Pancreas (tissue), 10 donors: ENCODE measurements around the gene TENT5D. TPM values are rescaled to one million over a fixed set of nuclear protein-coding genes. Genes with fewer than 3 reads are reported as not detected.
"Not testable (repeated sequence)": the region's sequence is repeated elsewhere in the genome, so short reads cannot be mapped to it uniquely, and the experiment has no call there.

Source experiments
- ATAC-seq, 4 donors: fragments of 200-7000 bp; cut with Tn5 transposase; one replicate each; pipeline versions ENCODE4 v1.8.0 to v1.9.1; 2020; ENCODE audit warnings: mild to moderate bottlenecking in 4 of 4, moderate library complexity in 4 of 4
- DNase-seq, 6 donors: peaks; one replicate each; pipeline ENCODE4 v3.0.0-alpha.2; 2020
- FAIRE-seq: peaks from 2 replicates; lab custom pipeline; 2012; peaks lifted over from hg19 to GRCh38; lab: Jason Lieb, UNC
- H3K27ac ChIP-seq, 4 donors: fragments of 200-600 bp; sonication (generic); 1 replicate in 3 of 4; 2 replicates in 1 of 4; pipeline versions ENCODE4 v1.5.0 to v1.8.0; 2020
- H3K27me3 ChIP-seq, 4 donors: fragments of 200-600 bp; one replicate each; pipeline ENCODE4 v1.8.0; 2021
- H3K36me3 ChIP-seq, 3 donors: fragments of 200-600 bp; sonication (generic) in 1 of 3; one replicate each; pipeline versions ENCODE4 v1.5.0 to v1.8.0; 2020 to 2021
- H3K4me1 ChIP-seq, 3 donors: fragments of 200-600 bp; one replicate each; pipeline ENCODE4 v1.8.0; 2021
- H3K4me3 ChIP-seq, 4 donors: fragments of 200-600 bp; sonication (generic) in 2 of 4; one replicate each; pipeline versions ENCODE4 v1.5.0 to v1.8.0; 2020 to 2021
- H3K9me3 ChIP-seq, 4 donors: fragments of 200-600 bp; one replicate each; pipeline ENCODE4 v1.8.0; 2021
- CTCF ChIP-seq, 4 donors: fragments of 200-600 bp; sonication (generic) in 3 of 4; IDR thresholded peaks; one replicate each; pipeline versions ENCODE4 v1.5.0 to v1.8.0; 2021; ENCODE audit warnings: antibody characterized with exemption in 4 of 4
- WGBS, 2 donors: extraction: QIAGEN DNeasy Blood & Tissue Kit; methylation state at CpG; one replicate each; pipeline ENCODE4 v1.1.7; 2013; 5-methylcytosine and 5-hydroxymethylcytosine counted together
- intact Hi-C, 3 donors: fragments of 100-400 bp; cut with DNase I; formaldehyde crosslinking; loops; one replicate each; pipeline versions ENCODE4 v1.11.1 to v1.14.2; 2022
- polyA plus RNA-seq, 2 donors: library from polyadenylated mRNA; stranded (reverse); fragments of 200-250 nt; gene quantifications; one replicate each; pipeline ENCODE4 v1.2.3, GENCODE V29; 2013
- total RNA-seq, 6 donors: library from RNA; stranded (reverse); fragmentation: NEBNext Ultra II Directional in 4 of 6; extraction: Animal tissue kit (Norgen Biotek cat#: 25700) in 4 of 6; gene quantifications; one replicate each; pipeline versions ENCODE4 v1.2.1 to v1.2.4, GENCODE V29; 2021 to 2023
- donor health status: healthy with polysubstance abuse.
- donor health status: DM: no; HTN: no; CAD: no; lungs with moderate emphysema.
- donor health status: DM: no; HTN: no; CAD: no.
- donor health status: control.
- donor health status: control.
- donor health status: Bipolar disorder and iron deficiency.
- donor health status: DM: yes; HTN: yes; CAD: no.
- donor health status: DM: no; HTN: no; CAD: no.
- donor health status: DM: no; HTN: no; CAD: no.
- donor health status: DM: yes; HTN: yes; CAD: no.

TENT5D gene
- total RNA-seq (not detected), polyA plus RNA-seq (not detected)

GRCh38 chrX:80420147-80420546 is at the start of gene TENT5D:
TSS of gene TENT5D (plus strand) at chrX:80420447. CDS start at chrX:80442540, 22,093 bp downstream.
- Histone ChIP-seq H3K27me3 (peaks cover 0 to 9% (median 0%) of the 10 kb centered on the region in 4 donors), H3K9me3 (no peaks in the 10 kb centered on the region), H3K27ac (no peak within 1 kb of the TSS), H3K4me1 (no peaks in the 10 kb centered on the region), H3K36me3 (no peaks in the 10 kb centered on the region), H3K4me3 (no peak within 1 kb of the TSS)
- FAIRE-seq, result no peak
- no peak for DNase-seq
- no peak for ATAC-seq
- intact Hi-C loops, result no loop called here
- TF ChIP-seq CTCF (IDR thresholded peaks at IDR 0.05), result no peak

- WGBS, 2 donors, result 45 to 82% methylated on average over 1 of the region's 1 CpG
- H3K36me3 ChIP-seq, intact Hi-C loops, H3K4me3 ChIP-seq, H3K27me3 ChIP-seq, H3K4me1 ChIP-seq, H3K9me3 ChIP-seq, H3K27ac ChIP-seq, DNase-seq, ATAC-seq, FAIRE-seq: not testable (repeated sequence)
Measured at GRCh38 chrX:80385651-80386050, 34.6 kb upstream of the TENT5D start.

- Histone ChIP-seq H3K4me1 (no peaks in the 10 kb centered on the region), H3K4me3 (no peak overlapping the region), H3K27ac (no peak overlapping the region), H3K9me3 (no peaks in the 10 kb centered on the region), H3K36me3 (no peaks in the 10 kb centered on the region), H3K27me3 (peaks cover 0 to under 1% (median 0%) of the 10 kb centered on the region in 4 donors)
- WGBS, 2 donors, result 58 to 72% methylated on average over 1 of the region's 1 CpG
- no peak for DNase-seq
- ATAC-seq, result no peak
- intact Hi-C loops, result no loop called here
- TF ChIP-seq CTCF (IDR thresholded peaks at IDR 0.05), result no peak
- FAIRE-seq, result no peak
Measured at GRCh38 chrX:80388206-80388605, 32.0 kb upstream of the TENT5D start.

- no peak for ATAC-seq
- 56 to 62% methylated on average over 6 of the region's 6 CpGs for WGBS, 2 donors
- intact Hi-C loops, result no loop called here
Measured at GRCh38 chrX:80412042-80412441, 8.2 kb upstream of the TENT5D start.

GRCh38 chrX:80423000-80423399 is 2.8 kb downstream of the TENT5D start:
- Histone ChIP-seq H3K4me1 (no peaks in the 10 kb centered on the region), H3K27me3 (peaks cover 0 to 9% (median 0%) of the 10 kb centered on the region in 4 donors), H3K4me3 (no peak overlapping the region), H3K36me3 (no peaks in the 10 kb centered on the region), H3K9me3 (no peaks in the 10 kb centered on the region), H3K27ac (no peak overlapping the region)
- TF ChIP-seq CTCF (IDR thresholded peaks at IDR 0.05), result no peak
- intact Hi-C loops, result no loop called here
- WGBS, 2 donors, result 47 to 55% methylated on average over 3 of the region's 3 CpGs
- no peak for ATAC-seq
- no peak for FAIRE-seq
- no peak for DNase-seq

More at GRCh38 chrX:80412042-80412441, 8.2 kb upstream of the TENT5D start:
- H3K36me3 ChIP-seq, result no peaks in the 10 kb centered on the region
- no peak overlapping the region for H3K27ac ChIP-seq
- TF ChIP-seq CTCF (IDR thresholded peaks at IDR 0.05), result no peak
- no peaks in the 10 kb centered on the region for H3K9me3 ChIP-seq
- FAIRE-seq (no peak), DNase-seq (no peak)
- H3K4me1 ChIP-seq, result no peaks in the 10 kb centered on the region
- H3K4me3 ChIP-seq, result no peak overlapping the region
- H3K27me3 ChIP-seq, result no peaks in the 10 kb centered on the region
